ENCODE measurements around the gene RASL10A. TPM values are rescaled to one million over a fixed set of nuclear protein-coding genes. Genes with fewer than 3 reads are reported as not detected.

Gene RASL10A
- total and polyA plus RNA-seq, 2 experiments from 2014 or later: 1.6 to 3.0 TPM

DNA sequence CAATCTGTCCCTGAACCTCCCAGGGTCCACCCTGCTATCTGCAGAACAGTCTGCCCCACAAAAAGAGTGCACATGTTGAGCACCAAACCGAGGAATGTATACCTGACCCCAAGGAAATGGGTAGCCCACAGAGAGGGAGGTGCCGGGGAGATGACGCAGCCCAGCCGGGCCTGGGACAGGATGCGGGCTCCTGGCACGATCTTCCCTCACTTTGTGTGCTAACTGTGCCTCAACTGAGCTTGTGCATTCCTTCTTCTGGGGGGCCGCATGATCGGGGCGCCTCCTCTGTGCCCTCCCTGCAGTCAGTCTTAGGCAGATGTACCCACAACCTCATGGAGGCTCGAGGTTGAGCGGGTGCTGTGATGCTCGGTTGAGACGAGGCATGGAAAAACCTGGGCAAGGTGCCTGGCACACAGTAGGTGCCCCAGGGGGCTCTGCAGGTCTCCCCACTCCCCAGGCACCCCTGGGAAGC is 6.7 kb downstream of the RASL10A start:
- no peak overlapping the region for H3K27ac Mint-ChIP-seq
- peaks cover 2% of the 10 kb centered on the region; the same call in 1 of the 3 replicates for H3K36me3 Mint-ChIP-seq (ENCODE audit: low read depth)
- Histone ChIP-seq H3K79me2 (replicated peaks; ENCODE audit: insufficient read depth) (no peaks in the 10 kb centered on the region), H3K9me2 (ENCODE audit: insufficient read depth) (no peaks in the 10 kb centered on the region), H3K36me3 (ENCODE audit: insufficient read depth) (no peaks in the 10 kb centered on the region), H3K27ac (ENCODE audit: low read depth) (no peak overlapping the region), H3F3A (replicated peaks; ENCODE audit: low read depth) (peaks cover 21% of the 10 kb centered on the region), H3K4me1 (ENCODE audit: insufficient read depth) (peaks cover 10% of the 10 kb centered on the region; the same call in 1 of the 2 replicates), H3K4me3 (no peak overlapping the region), H3K27me3 (ENCODE audit: insufficient read depth) (peaks cover 13% of the 10 kb centered on the region), H4K20me1 (replicated peaks; ENCODE audit: insufficient read depth) (peaks cover 3% of the 10 kb centered on the region; the same call in 1 of the 2 replicates), H2AFZ (no peak overlapping the region), H3K4me2 (no peak overlapping the region)
- peak overlapping the region; percentile 33; the same call in 1 of the 3 replicates for H3K4me3 Mint-ChIP-seq
- H3K4me1 Mint-ChIP-seq: peaks cover 34% of the 10 kb centered on the region
- H3K27me3 Mint-ChIP-seq (ENCODE audit: insufficient read depth, low read depth, poor library complexity): peaks cover 25% of the 10 kb centered on the region
- TF ChIP-seq EZH2 (IDR thresholded peaks at IDR 0.05; ENCODE audit: low read depth, unreplicated experiment) (no peak), ZNF462 (CRISPR knock-in tag; IDR thresholded peaks at IDR 0.05) (no peak)
- no peak for ATAC-seq
- peak; percentile 42 for DNase-seq (ENCODE audit: low spot score)
- H3K9me3 Mint-ChIP-seq: peaks cover 6% of the 10 kb centered on the region

GRCh38 chr22:29308148-29308790 is 7.2 kb downstream of the RASL10A start:
- Mint-ChIP-seq H3K36me3 (ENCODE audit: low read depth) (peaks cover 2% of the 10 kb centered on the region; the same call in 1 of the 3 replicates), H3K4me3 (no peak overlapping the region; the same call in 2 of the 3 replicates), H3K9me3 (peaks cover under 1% of the 10 kb centered on the region; the same call in 1 of the 3 replicates), H3K27me3 (ENCODE audit: insufficient read depth, low read depth, poor library complexity) (peaks cover 19% of the 10 kb centered on the region), H3K27ac (no peak overlapping the region), H3K4me1 (peaks cover 33% of the 10 kb centered on the region)
- Histone ChIP-seq H3K4me2 (no peak overlapping the region), H2AFZ (no peak overlapping the region), H3K36me3 (ENCODE audit: insufficient read depth) (no peaks in the 10 kb centered on the region), H3K9me2 (ENCODE audit: insufficient read depth) (no peaks in the 10 kb centered on the region), H3K4me1 (ENCODE audit: insufficient read depth) (peaks cover 10% of the 10 kb centered on the region; the same call in 1 of the 2 replicates), H3F3A (replicated peaks; ENCODE audit: low read depth) (peaks cover 20% of the 10 kb centered on the region), H4K20me1 (replicated peaks; ENCODE audit: insufficient read depth) (no peaks in the 10 kb centered on the region), H3K79me2 (replicated peaks; ENCODE audit: insufficient read depth) (no peaks in the 10 kb centered on the region), H3K27ac (ENCODE audit: low read depth) (no peak overlapping the region), H3K27me3 (ENCODE audit: insufficient read depth) (peaks cover 7% of the 10 kb centered on the region), H3K4me3 (no peak overlapping the region; the same call in 1 of the 2 replicates)
- ATAC-seq (no peak), DNase-seq (ENCODE audit: low spot score) (no peak)
- no peak for TF ChIP-seq POLR2AphosphoS5 (IDR thresholded peaks at IDR 0.05; ENCODE audit: low read depth)
- no peak for TF ChIP-seq NANOG (IDR thresholded peaks at IDR 0.05; ENCODE audit: borderline replicate concordance)
- TF ChIP-seq ZNF114 (CRISPR knock-in tag; IDR thresholded peaks at IDR 0.05): no peak
- TF ChIP-seq ZNF462 (CRISPR knock-in tag; IDR thresholded peaks at IDR 0.05): no peak

Data from GM23338 (cell line).